ENCODE measurements around the gene ZBTB20. TPM values are rescaled to one million over a fixed set of nuclear protein-coding genes. Genes with fewer than 3 reads are reported as not detected.

Gene ZBTB20
- total and polyA plus RNA-seq, 2 of the 4 experiments (the other 2 are of a cell fraction): 0.75 to 14.7 TPM

GRCh38 chr3:114839476-114839875 lies 307.6 kb downstream of the ZBTB20 start:
- Histone ChIP-seq H3K27me3 (ENCODE audit: control insufficient read depth, insufficient read depth, low read length) (no peaks in the 10 kb centered on the region), H3K9me3 (ENCODE audit: control insufficient read depth, insufficient read depth, low read length) (no peaks in the 10 kb centered on the region), H2BK15ac (ENCODE audit: low read depth, low read length) (no peak overlapping the region), H2BK5ac (ENCODE audit: low read depth, low read length, poor library complexity, severe bottlenecking) (no peak overlapping the region), H3K4ac (ENCODE audit: low read depth, low read length) (no peak overlapping the region), H3K79me1 (ENCODE audit: low read depth in 1 of 2, low read length in 2 of 2) (no peaks in the 10 kb centered on the region), H3K27ac (ENCODE audit: insufficient read depth, low read length) (no peak overlapping the region), H3K14ac (replicated peaks; ENCODE audit: low read depth, low read length) (no peak overlapping the region), H3K36me3 (ENCODE audit: control insufficient read depth, insufficient read depth, low read length) (no peaks in the 10 kb centered on the region), H3K4me2 (ENCODE audit: low read depth, low read length) (no peak overlapping the region), H2BK120ac (ENCODE audit: low read depth, low read length) (no peak overlapping the region), H3K18ac (ENCODE audit: low read depth, low read length) (peak overlapping the region; percentile 70), H3K4me3 (ENCODE audit: insufficient read depth, low read depth, low read length) (no peak overlapping the region), H2BK20ac (ENCODE audit: low read depth, low read length) (no peak overlapping the region), H4K8ac (ENCODE audit: low read depth in 2 of 2, low read length in 2 of 2) (no peak overlapping the region), H4K91ac (ENCODE audit: insufficient read depth, low read depth, low read length) (no peak overlapping the region), H2AFZ (replicated peaks; ENCODE audit: low read length, poor library complexity) (no peak overlapping the region), H3K56ac (ENCODE audit: extremely low read depth, insufficient read depth, low read length) (no peak overlapping the region), H3K4me1 (ENCODE audit: control insufficient read depth, insufficient read depth, low read length) (peaks cover 6% of the 10 kb centered on the region), H3K9ac (ENCODE audit: low read depth, low read length) (no peak overlapping the region), H2AK9ac (replicated peaks; ENCODE audit: low read depth, low read length, poor library complexity) (no peak overlapping the region), H4K20me1 (ENCODE audit: insufficient read depth, low read length) (no peaks in the 10 kb centered on the region), H3K23ac (ENCODE audit: low read depth, low read length) (no peak overlapping the region), H4K5ac (ENCODE audit: low read depth, low read length) (no peak overlapping the region), H2AK5ac (ENCODE audit: low read depth, low read length) (no peak overlapping the region), H3K9me1 (ENCODE audit: insufficient read depth, low read length) (peaks cover 1% of the 10 kb centered on the region; the same call in 1 of the 2 replicates)
- BruUV-seq (replicated peaks): no TSS peak
- in situ Hi-C loops (cut with MboI; ENCODE audit: low sequenced_read_pairs) (loop anchor here (10.0 to 25.0 kb wide), 4 partner anchors 255 to 973 kb away; no protein-coding TSS in a partner anchor), dilution Hi-C loops (cut with HindIII; ENCODE audit: low sequenced_read_pairs, unreplicated experiment) (no loop called here), intact Hi-C loops (cut with micrococcal nuclease) (loop anchor here (10.0 kb wide), 1 partner anchor 975 kb away; no protein-coding TSS in a partner anchor)
- POLR2A ChIA-PET (ENCODE audit: unreplicated experiment): no interaction called here
- TF ChIP-seq SMC3 (IDR thresholded peaks at IDR 0.05; ENCODE audit: low read depth, low read length) (no peak), ELK1 (IDR thresholded peaks at IDR 0.05; ENCODE audit: borderline replicate concordance, low read depth, low read length) (no peak), MAZ (IDR thresholded peaks at IDR 0.05; ENCODE audit: borderline replicate concordance, low read depth, low read length) (no peak), MXI1 (IDR thresholded peaks at IDR 0.05; ENCODE audit: borderline replicate concordance, low read depth, low read length) (no peak), POLR2A (IDR thresholded peaks at IDR 0.05; ENCODE audit: low read depth, low read length) (no peak), FOS (IDR thresholded peaks at IDR 0.05; ENCODE audit: low read depth, low read length) (no peak), CEBPB (IDR thresholded peaks at IDR 0.05; ENCODE audit: low read depth, low read length) (no peak), USF2 (IDR thresholded peaks at IDR 0.05; ENCODE audit: low read depth, low read length) (no peak), RAD21 (IDR thresholded peaks at IDR 0.05; ENCODE audit: low read length) (no peak), CHD1 (IDR thresholded peaks at IDR 0.05; ENCODE audit: low read depth, low read length) (no peak), CTCF (conservative IDR thresholded peaks at IDR 0.05; ENCODE audit: low read depth, low read length) (no peak), RFX5 (IDR thresholded peaks at IDR 0.05; ENCODE audit: low read depth, low read length) (no peak), MAFK (IDR thresholded peaks at IDR 0.05; ENCODE audit: low read depth, low read length) (no peak), BHLHE40 (IDR thresholded peaks at IDR 0.05; ENCODE audit: low read depth, low read length) (no peak), RCOR1 (IDR thresholded peaks at IDR 0.05; ENCODE audit: insufficient replicate concordance, low read length) (no peak), NFE2L2 (IDR thresholded peaks at IDR 0.05; ENCODE audit: low read depth, low read length) (no peak)
- DNase-seq: peak; percentile 27
- no peak for ATAC-seq (ENCODE audit: low read depth)
- no CpG with 5 or more reads among the region's 2 CpGs for WGBS, 2 experiments (ENCODE audit: extremely low coverage in 2 of 2, insufficient read length in 1 of 2)
- CTCF ChIA-PET: no interaction called here

Data from IMR-90 (cell line).